GM21515 (cell line): ENCODE data around the gene CPNE2.
"Not testable (repeated sequence)": the region's sequence is repeated elsewhere in the genome, so short reads cannot be mapped to it uniquely, and the experiment has no call there.

Experiments used
- ATAC-seq: cut with Tn5 transposase; IDR thresholded peaks from one replicate; pipeline ENCODE4 v1.9.1; 2021; ENCODE audit not compliant: unreplicated experiment

Gene CPNE2

DNA sequence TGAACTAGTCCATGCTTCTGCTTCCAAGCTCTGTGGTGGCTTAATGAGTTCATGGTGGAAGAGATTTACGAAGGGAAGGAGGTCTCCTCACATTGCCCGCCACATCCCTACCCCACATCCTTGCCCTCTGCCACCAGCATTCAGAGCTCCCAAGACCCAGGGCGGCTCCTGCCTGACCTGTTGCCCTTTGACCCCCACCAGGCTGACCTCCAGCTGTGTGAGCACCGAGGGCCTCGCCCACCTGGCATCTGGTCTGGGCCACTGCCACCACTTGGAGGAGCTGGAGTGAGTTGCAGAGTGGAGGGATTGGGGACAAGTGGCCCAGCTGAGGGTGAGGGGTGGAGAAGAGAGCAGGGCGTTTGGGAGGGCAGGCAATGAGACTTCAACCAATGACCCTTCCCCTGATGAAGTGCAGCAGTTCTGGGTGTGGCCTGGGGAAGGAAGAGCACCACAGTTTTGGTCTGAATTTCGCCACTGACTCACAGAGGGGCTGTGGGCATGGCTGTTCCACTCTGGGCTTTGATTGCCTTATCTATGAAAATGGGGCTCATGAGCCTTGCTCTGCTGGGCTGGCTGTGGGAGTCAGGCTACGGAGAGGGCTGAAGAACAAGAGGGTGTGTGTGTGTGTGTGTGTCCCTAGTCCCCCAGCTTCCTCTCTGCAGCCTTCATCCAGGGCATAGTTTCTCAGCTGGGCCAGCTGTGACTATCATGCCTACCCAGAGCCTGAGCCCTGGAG, 22.6 kb upstream of the CPNE2 start:
- ATAC-seq, result no peak

DNA sequence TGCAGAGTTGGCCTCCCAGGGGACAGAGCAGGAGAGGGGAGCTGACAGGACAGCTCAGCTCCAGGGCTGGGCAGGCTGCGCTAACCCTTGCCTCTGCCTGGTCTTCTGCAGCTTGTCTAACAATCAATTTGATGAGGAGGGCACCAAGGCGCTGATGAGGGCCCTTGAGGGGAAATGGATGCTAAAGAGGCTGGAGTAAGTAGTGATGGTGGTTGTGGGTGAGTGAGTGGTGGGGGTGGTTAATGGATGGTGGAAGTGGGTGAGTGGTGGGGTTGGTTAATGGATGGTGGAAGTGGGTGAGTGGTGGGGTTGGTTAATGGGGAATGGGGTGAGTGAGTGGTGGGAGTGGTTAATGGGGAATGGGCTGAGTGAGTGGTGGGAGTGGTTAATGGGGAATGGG, 22.0 kb upstream of the CPNE2 start:
- ATAC-seq, result no peak

GRCh38 chr16:57071081-57071732, 21.2 kb upstream of the CPNE2 start:
- ATAC-seq, result not testable (repeated sequence)

- no peak for ATAC-seq
Observed at GRCh38 chr16:57071831-57072582, 20.4 kb upstream of the CPNE2 start.

- ATAC-seq, result no peak
Observed at GRCh38 chr16:57072616-57073275, 19.6 kb upstream of the CPNE2 start.

DNA sequence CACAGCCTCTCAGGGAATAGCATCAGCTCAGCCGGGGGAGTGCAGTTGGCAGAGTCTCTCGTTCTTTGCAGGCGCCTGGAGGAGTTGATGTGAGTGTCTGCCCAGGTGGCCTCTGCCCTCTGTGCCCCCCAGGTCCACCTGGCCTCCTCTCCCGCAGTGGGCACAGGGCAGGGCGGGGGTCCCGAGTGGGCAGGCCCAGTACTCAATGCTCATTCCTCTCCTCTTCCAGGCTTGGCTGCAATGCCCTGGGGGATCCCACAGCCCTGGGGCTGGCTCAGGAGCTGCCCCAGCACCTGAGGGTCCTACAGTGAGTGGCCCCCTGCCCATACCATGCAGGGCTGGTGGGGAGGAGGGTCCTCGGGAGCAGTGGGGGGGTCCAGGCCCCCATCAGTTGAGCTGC, 14.7 kb upstream of the CPNE2 start:
- ATAC-seq, result no peak

GRCh38 chr16:57081744-57082143, 10.6 kb upstream of the CPNE2 start:
- no peak for ATAC-seq

GRCh38 chr16:57082664-57083063, 9.7 kb upstream of the CPNE2 start:
- no peak for ATAC-seq

GRCh38 chr16:57083485-57084126, 8.8 kb upstream of the CPNE2 start:
- ATAC-seq, result no peak

- ATAC-seq, result peak; percentile 53
Observed at GRCh38 chr16:57084257-57084770, 8.1 kb upstream of the CPNE2 start.

GRCh38 chr16:57084996-57085395, 7.4 kb upstream of the CPNE2 start:
- no peak for ATAC-seq

DNA sequence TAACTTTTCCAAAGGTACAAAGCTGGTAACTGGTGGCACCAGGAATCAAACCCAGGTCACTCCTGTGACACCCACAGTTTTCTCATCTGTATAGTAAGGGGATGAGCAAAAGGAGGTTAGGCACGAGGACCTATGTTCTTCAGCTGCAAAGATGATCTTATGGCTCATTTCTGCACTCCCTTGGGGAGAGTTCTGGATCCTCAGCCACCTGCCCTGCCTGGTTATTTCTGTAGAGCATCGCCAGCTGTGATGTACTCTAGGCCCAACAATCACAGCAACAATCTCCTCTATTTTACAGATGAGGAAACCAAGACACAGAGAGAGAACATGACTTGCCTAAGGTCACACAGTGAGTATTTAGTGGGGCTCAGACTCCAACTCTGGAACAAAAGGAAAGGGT, 5.4 kb upstream of the CPNE2 start:
- ATAC-seq, result no peak

DNA sequence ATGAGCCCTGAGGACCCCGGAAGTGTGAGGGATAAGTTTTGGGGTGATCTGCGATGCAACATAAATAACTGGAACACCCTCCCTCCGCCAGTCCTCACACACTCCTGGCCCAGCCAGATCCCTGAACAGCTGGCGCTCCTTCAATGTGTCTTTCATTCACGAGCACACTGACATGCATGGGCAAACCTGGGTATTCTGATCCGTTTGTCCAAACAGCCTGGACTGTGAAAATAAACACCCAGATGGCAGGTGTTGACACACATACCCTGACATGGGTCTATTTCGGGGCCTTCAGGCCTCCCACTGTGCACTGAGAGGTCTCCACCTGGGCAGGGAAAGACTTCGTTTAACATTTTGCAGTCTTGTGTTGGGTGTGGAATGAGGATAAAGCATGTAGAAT, 3.0 kb upstream of the CPNE2 start:
- no peak for ATAC-seq

DNA sequence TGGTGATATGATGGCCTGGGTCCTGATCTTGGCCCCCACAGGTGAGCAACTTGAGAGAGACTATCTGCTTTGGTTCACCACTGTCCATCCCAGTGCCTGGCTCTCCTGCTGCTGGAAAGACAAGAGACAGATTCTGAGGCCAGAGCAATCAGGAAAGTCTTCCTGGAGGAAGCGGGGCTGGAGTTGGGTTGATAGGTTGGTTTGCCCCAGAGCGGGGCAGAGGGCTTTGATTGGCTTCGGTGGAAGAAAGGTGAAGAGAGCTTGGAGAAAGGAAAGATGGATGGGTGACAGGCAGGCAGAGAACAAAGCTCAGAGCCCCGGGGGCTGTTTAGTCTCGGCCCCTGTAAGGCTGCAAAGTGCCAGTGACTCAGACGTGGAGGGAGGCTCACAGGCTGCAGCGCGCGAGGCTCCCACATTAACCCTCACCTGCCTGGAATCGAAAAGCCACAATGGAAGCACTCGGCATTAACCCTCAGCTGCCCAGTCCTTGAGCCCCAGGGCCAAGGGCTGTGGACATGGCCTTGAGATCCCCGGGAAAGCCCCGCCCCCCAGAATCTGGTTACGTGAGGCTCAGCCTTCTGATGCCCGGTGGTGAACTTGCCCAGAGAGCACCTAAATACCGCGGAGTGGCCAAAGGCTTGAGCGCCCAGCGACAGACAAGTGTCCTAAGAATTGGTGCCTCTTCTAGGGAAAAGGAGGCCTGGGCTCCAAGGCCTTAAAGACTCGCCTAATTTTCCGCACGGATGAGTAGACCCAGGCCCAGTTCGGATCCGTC, 996 bp upstream of the CPNE2 start:
- no peak for ATAC-seq

DNA sequence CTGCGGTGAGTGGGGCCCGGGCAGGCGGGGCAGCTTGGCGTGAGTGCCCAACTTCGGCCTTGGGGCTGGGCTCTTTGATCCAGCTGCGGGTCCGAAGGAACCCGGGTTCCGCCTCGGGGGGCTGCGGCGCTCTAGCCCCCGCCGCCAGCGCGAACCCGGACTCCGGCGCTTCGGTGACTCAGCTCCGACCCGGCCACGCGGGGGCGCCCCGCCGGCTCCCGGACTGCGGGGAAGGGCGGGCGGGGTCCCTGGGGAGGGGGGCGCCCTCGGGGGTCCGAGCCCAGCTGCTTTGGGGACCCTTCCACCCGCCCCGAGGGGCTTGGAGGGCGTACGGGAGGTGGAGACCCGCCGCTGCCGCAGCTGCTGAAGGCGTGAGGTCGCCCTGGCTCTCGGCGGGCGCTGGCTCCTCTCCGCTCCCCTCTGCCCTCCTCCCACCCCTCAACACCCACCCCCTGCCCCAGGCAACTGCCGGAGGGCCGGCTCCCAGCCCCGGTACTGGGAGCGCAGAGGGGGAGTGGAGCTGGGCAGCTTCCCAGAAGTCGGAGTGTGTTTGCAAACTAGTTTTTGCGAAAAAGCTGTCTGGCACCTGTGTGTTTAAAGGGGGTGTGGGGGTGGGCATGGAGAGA, 516 bp downstream of the CPNE2 start:
- no peak for ATAC-seq

DNA sequence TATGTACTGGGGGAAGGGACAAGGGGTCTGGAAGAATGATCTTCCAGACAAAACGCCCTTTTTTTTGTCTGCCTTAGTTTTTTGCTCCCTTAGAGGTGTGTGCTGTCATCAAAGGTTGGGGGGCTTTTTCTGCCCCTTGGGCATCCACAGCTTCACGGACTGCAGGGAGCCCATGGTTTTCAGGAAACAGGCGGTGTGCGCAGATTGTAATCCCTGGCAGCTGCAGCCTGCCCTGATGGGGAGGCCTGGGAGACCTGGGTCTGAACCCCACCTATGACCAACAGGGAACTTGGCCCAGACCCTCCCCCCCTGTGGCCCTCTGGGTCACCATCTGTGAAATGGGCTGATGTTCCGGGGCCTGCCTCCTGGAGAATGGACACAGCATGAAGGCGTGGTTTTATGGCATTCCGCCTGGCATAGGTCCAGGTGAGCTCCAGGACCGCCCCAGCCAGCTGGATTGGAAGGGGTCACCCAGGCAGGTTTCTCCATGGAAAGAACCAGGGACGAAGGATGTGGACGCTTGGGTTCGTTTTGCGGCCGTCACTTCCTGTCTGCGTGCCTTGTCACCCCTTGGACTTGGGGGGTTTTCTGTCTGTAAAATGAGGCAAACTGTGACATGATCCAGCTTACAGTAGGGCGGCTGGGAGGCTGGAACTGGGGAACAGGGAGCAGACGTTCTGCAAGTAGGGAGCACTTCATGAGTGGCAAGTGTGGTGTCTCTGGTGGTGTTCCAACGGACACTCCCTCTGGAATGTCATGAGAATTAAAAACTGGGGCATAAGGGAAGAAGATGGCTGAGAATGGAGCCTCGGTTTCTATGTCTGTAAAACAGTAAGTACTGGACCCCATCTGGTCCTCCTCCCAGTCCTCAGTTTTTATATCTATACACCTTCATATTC, 1.5 kb downstream of the CPNE2 start:
- ATAC-seq, result no peak

GRCh38 chr16:57094911-57095310, 2.5 kb downstream of the CPNE2 start:
- ATAC-seq, result no peak

- no peak for ATAC-seq
Observed at GRCh38 chr16:57096192-57096591, 3.8 kb downstream of the CPNE2 start.

GRCh38 chr16:57096793-57097192, 4.4 kb downstream of the CPNE2 start:
- no peak for ATAC-seq
